Measurements from ENCODE around the gene PLEKHG3. TPM values are rescaled to one million over a fixed set of nuclear protein-coding genes. Genes with fewer than 3 reads are reported as not detected.
A peak's percentile ranks its signal among the peaks of the same experiment; 100 is the strongest.

Gene PLEKHG3
- total RNA-seq, 5 donors from 2014 or later (not counting 1 experiment from before 2014, with no cell fraction given): 12.4 to 58.2 (median 27.3) TPM

- ChIA-PET POLR2A (interaction anchor here in 1 of 2 donors (0.6 kb wide), 1 partner anchor 338 kb away, joined by 4 read pairs; no protein-coding TSS in a partner anchor), CTCF (interaction anchor here (0.5 to 1.1 kb wide), 4 partner anchors 27 to 420 kb away, joined by 3 to 4 read pairs (median 3); no protein-coding TSS in a partner anchor)
- DNase-seq (no peak), ATAC-seq (replicated peaks in 1 of 4) (no peak)
- Histone ChIP-seq H3K4me1 (ENCODE audit: control insufficient read depth in 1 of 2, extremely low read depth in 1 of 2, insufficient read depth in 2 of 2, low read length in 2 of 2) (peaks cover 35 to 99% of the 10 kb centered on the region in 2 experiments), H3K27ac (ENCODE audit: low read length) (peak overlapping the region; percentile 77), H3K4me3 (ENCODE audit: control insufficient read depth in 1 of 2, extremely low read depth in 1 of 2, low read length in 1 of 2) (no peak overlapping the region), H3K36me3 (ENCODE audit: control insufficient read depth in 2 of 2, extremely low read depth in 1 of 2, insufficient read depth in 1 of 2, low read length in 1 of 2) (peaks cover 0 to 10% of the 10 kb centered on the region in 2 donors), H3K27me3 (replicated peaks in 1 of 2; ENCODE audit: control insufficient read depth in 2 of 2, extremely low read depth in 1 of 2, insufficient read depth in 2 of 2, low read length in 1 of 2) (no peaks in the 10 kb centered on the region), H3K9me3 (no peaks in the 10 kb centered on the region)
- no peaks in the 10 kb centered on the region for H3K36me3 Mint-ChIP-seq
- H3K9me3 Mint-ChIP-seq: no peaks in the 10 kb centered on the region
- H3K4me3 Mint-ChIP-seq: peak overlapping the region in 1 of 3 donors; percentile 15
- H3K27ac Mint-ChIP-seq: peak overlapping the region; percentile 94 to 96
- H3K27me3 Mint-ChIP-seq: no peaks in the 10 kb centered on the region
- WGBS (ENCODE audit: insufficient coverage): 94% methylated on average over 2 of the region's 3 CpGs
- peaks cover 60 to 100% (median 93%) of the 10 kb centered on the region in 3 donors for H3K4me1 Mint-ChIP-seq
Observed at GRCh38 chr14:64725261-64725815, 21.1 kb downstream of the PLEKHG3 start.

- peak overlapping the region; percentile 94 to 96 for H3K27ac Mint-ChIP-seq
- H3K4me1 Mint-ChIP-seq: peaks cover 57 to 99% (median 90%) of the 10 kb centered on the region in 3 donors
- no peaks in the 10 kb centered on the region for H3K9me3 ChIP-seq
- ChIA-PET CTCF (interaction anchor here (0.6 to 1.1 kb wide), 2 partner anchors 30 to 421 kb away, joined by 3 to 4 read pairs; no protein-coding TSS in a partner anchor), POLR2A (no interaction called here)
- H3K27me3 ChIP-seq (replicated peaks in 1 of 2; ENCODE audit: control insufficient read depth in 2 of 2, extremely low read depth in 1 of 2, insufficient read depth in 2 of 2, low read length in 1 of 2): no peaks in the 10 kb centered on the region
- H3K27ac ChIP-seq (ENCODE audit: low read length): peak overlapping the region; percentile 77
- 85% methylated on average over 5 of the region's 6 CpGs for WGBS (ENCODE audit: insufficient coverage)
- H3K9me3 Mint-ChIP-seq: no peaks in the 10 kb centered on the region
- no peak for ATAC-seq (replicated peaks in 1 of 4)
- H3K4me3 Mint-ChIP-seq: peak overlapping the region in 1 of 3 donors; percentile 15
- no peak overlapping the region for H3K4me3 ChIP-seq (ENCODE audit: control insufficient read depth in 1 of 2, extremely low read depth in 1 of 2, low read length in 1 of 2)
- H3K4me1 ChIP-seq (ENCODE audit: control insufficient read depth in 1 of 2, extremely low read depth in 1 of 2, insufficient read depth in 2 of 2, low read length in 2 of 2): peaks cover 36 to 99% of the 10 kb centered on the region in 2 experiments
- DNase-seq: no peak
- H3K36me3 ChIP-seq (ENCODE audit: control insufficient read depth in 2 of 2, extremely low read depth in 1 of 2, insufficient read depth in 1 of 2, low read length in 1 of 2): peaks cover 0 to 15% of the 10 kb centered on the region in 2 donors
- no peaks in the 10 kb centered on the region for H3K36me3 Mint-ChIP-seq
- H3K27me3 Mint-ChIP-seq: no peaks in the 10 kb centered on the region
Observed at GRCh38 chr14:64725879-64726584, 21.8 kb downstream of the PLEKHG3 start.

- Mint-ChIP-seq H3K4me1 (peaks cover 57 to 97% (median 85%) of the 10 kb centered on the region in 3 donors), H3K36me3 (peaks cover 3% of the 10 kb centered on the region), H3K27me3 (no peaks in the 10 kb centered on the region), H3K4me3 (peak overlapping the region in 1 of 3 donors; percentile 9), H3K27ac (peak overlapping the region; percentile 94 to 96), H3K9me3 (no peaks in the 10 kb centered on the region)
- ChIA-PET POLR2A (no interaction called here), CTCF (no interaction called here)
- Histone ChIP-seq H3K4me3 (ENCODE audit: control insufficient read depth in 1 of 2, extremely low read depth in 1 of 2, low read length in 1 of 2) (no peak overlapping the region), H3K36me3 (ENCODE audit: control insufficient read depth in 2 of 2, extremely low read depth in 1 of 2, insufficient read depth in 1 of 2, low read length in 1 of 2) (peaks cover 0 to 20% of the 10 kb centered on the region in 2 donors), H3K9me3 (no peaks in the 10 kb centered on the region), H3K27me3 (replicated peaks in 1 of 2; ENCODE audit: control insufficient read depth in 2 of 2, extremely low read depth in 1 of 2, insufficient read depth in 2 of 2, low read length in 1 of 2) (no peaks in the 10 kb centered on the region), H3K27ac (ENCODE audit: low read length) (peak overlapping the region; percentile 77), H3K4me1 (ENCODE audit: control insufficient read depth in 1 of 2, extremely low read depth in 1 of 2, insufficient read depth in 2 of 2, low read length in 2 of 2) (peaks cover 36 to 98% of the 10 kb centered on the region in 2 experiments)
- DNase-seq (peak in 5 of 35 experiments; percentile 15 to 58 (median 29)), ATAC-seq (replicated peaks in 1 of 4) (peak in 1 of 4 experiments; percentile 48)
- WGBS (ENCODE audit: insufficient coverage): 79% methylated on average over 2 of the region's 5 CpGs
Observed at GRCh38 chr14:64726585-64726890, 22.3 kb downstream of the PLEKHG3 start.

- Histone ChIP-seq H3K27ac (ENCODE audit: low read length) (no peak overlapping the region), H3K9me3 (no peaks in the 10 kb centered on the region), H3K4me1 (ENCODE audit: control insufficient read depth in 1 of 2, extremely low read depth in 1 of 2, insufficient read depth in 2 of 2, low read length in 2 of 2) (peaks cover 32 to 95% of the 10 kb centered on the region in 2 experiments), H3K4me3 (ENCODE audit: control insufficient read depth in 1 of 2, extremely low read depth in 1 of 2, low read length in 1 of 2) (no peak overlapping the region), H3K36me3 (ENCODE audit: control insufficient read depth in 2 of 2, extremely low read depth in 1 of 2, insufficient read depth in 1 of 2, low read length in 1 of 2) (peaks cover 0 to 29% of the 10 kb centered on the region in 2 donors), H3K27me3 (replicated peaks in 1 of 2; ENCODE audit: control insufficient read depth in 2 of 2, extremely low read depth in 1 of 2, insufficient read depth in 2 of 2, low read length in 1 of 2) (no peaks in the 10 kb centered on the region)
- CTCF ChIA-PET: no interaction called here
- peaks cover 47 to 87% (median 75%) of the 10 kb centered on the region in 3 donors for H3K4me1 Mint-ChIP-seq
- peaks cover 4% of the 10 kb centered on the region for H3K36me3 Mint-ChIP-seq
- H3K4me3 Mint-ChIP-seq: no peak overlapping the region
- ATAC-seq (replicated peaks in 1 of 4): no peak
- POLR2A ChIA-PET: interaction anchor here in 1 of 2 donors (0.5 to 0.6 kb wide), 3 partner anchors 71 to 1104 kb away, joined by 3 to 4 read pairs (median 3); no protein-coding TSS in a partner anchor
- no peaks in the 10 kb centered on the region for H3K27me3 Mint-ChIP-seq
- no peaks in the 10 kb centered on the region for H3K9me3 Mint-ChIP-seq
- peak overlapping the region; percentile 79 to 82 for H3K27ac Mint-ChIP-seq
- no peak for DNase-seq
- 93% methylated on average over 19 of the region's 22 CpGs for WGBS (ENCODE audit: insufficient coverage)
Observed at GRCh38 chr14:64727551-64728071, 23.4 kb downstream of the PLEKHG3 start.

- no peak for DNase-seq
- H3K4me1 ChIP-seq (ENCODE audit: control insufficient read depth in 1 of 2, extremely low read depth in 1 of 2, insufficient read depth in 2 of 2, low read length in 2 of 2): peaks cover 29 to 94% of the 10 kb centered on the region in 2 experiments
- 70% methylated on average over 6 of the region's 6 CpGs for WGBS (ENCODE audit: insufficient coverage)
- CTCF ChIA-PET: no interaction called here
- H3K36me3 ChIP-seq (ENCODE audit: control insufficient read depth in 2 of 2, extremely low read depth in 1 of 2, insufficient read depth in 1 of 2, low read length in 1 of 2): peaks cover 0 to 32% of the 10 kb centered on the region in 2 donors
- no peak overlapping the region for H3K4me3 Mint-ChIP-seq
- ATAC-seq (replicated peaks in 1 of 4): peak; percentile 13 to 35 (median 30)
- POLR2A ChIA-PET: interaction anchor here in 1 of 2 donors (0.6 kb wide), 2 partner anchors 71 to 187 kb away, joined by 3 to 4 read pairs; no protein-coding TSS in a partner anchor
- H3K27me3 Mint-ChIP-seq: no peaks in the 10 kb centered on the region
- no peaks in the 10 kb centered on the region for H3K9me3 ChIP-seq
- peaks cover 42 to 82% (median 70%) of the 10 kb centered on the region in 3 donors for H3K4me1 Mint-ChIP-seq
- no peak overlapping the region for H3K4me3 ChIP-seq (ENCODE audit: control insufficient read depth in 1 of 2, extremely low read depth in 1 of 2, low read length in 1 of 2)
- H3K9me3 Mint-ChIP-seq: no peaks in the 10 kb centered on the region
- peak overlapping the region; percentile 40 for H3K27ac ChIP-seq (ENCODE audit: low read length)
- H3K27me3 ChIP-seq (replicated peaks in 1 of 2; ENCODE audit: control insufficient read depth in 2 of 2, extremely low read depth in 1 of 2, insufficient read depth in 2 of 2, low read length in 1 of 2): no peaks in the 10 kb centered on the region
- H3K36me3 Mint-ChIP-seq: peaks cover 4% of the 10 kb centered on the region
- H3K27ac Mint-ChIP-seq: peak overlapping the region; percentile 79 to 82
Observed at GRCh38 chr14:64728106-64728505, 23.9 kb downstream of the PLEKHG3 start.

GRCh38 chr14:64728856-64729255, 24.6 kb downstream of the PLEKHG3 start:
- CTCF ChIA-PET: no interaction called here

More at GRCh38 chr14:64728856-64729255, 24.6 kb downstream of the PLEKHG3 start:
- H3K27ac ChIP-seq (ENCODE audit: low read length): peak overlapping the region; percentile 40
- POLR2A ChIA-PET: no interaction called here
- Mint-ChIP-seq H3K4me3 (no peak overlapping the region), H3K27me3 (no peaks in the 10 kb centered on the region), H3K9me3 (no peaks in the 10 kb centered on the region), H3K4me1 (peaks cover 41 to 81% (median 66%) of the 10 kb centered on the region in 3 donors), H3K27ac (peak overlapping the region; percentile 79 to 82), H3K36me3 (peaks cover 7% of the 10 kb centered on the region)
- H3K36me3 ChIP-seq (ENCODE audit: control insufficient read depth in 2 of 2, extremely low read depth in 1 of 2, insufficient read depth in 1 of 2, low read length in 1 of 2): peaks cover 0 to 32% of the 10 kb centered on the region in 2 donors
- no peaks in the 10 kb centered on the region for H3K9me3 ChIP-seq
- H3K4me1 ChIP-seq (ENCODE audit: control insufficient read depth in 1 of 2, extremely low read depth in 1 of 2, insufficient read depth in 2 of 2, low read length in 2 of 2): peaks cover 26 to 94% of the 10 kb centered on the region in 2 experiments
- DNase-seq (no peak), ATAC-seq (replicated peaks in 1 of 4) (no peak)
- no peak overlapping the region for H3K4me3 ChIP-seq (ENCODE audit: control insufficient read depth in 1 of 2, extremely low read depth in 1 of 2, low read length in 1 of 2)
- H3K27me3 ChIP-seq (replicated peaks in 1 of 2; ENCODE audit: control insufficient read depth in 2 of 2, extremely low read depth in 1 of 2, insufficient read depth in 2 of 2, low read length in 1 of 2): no peaks in the 10 kb centered on the region
- 97% methylated on average over 10 of the region's 10 CpGs for WGBS (ENCODE audit: insufficient coverage)
